KMS-11 (cell line): ENCODE measurements around the gene SLC35F3.

Experiments
- H2AFZ ChIP-seq: fragments of 200-600 bp; sonication (generic); 2 replicates; pipeline ENCODE4 v1.6.1; 2016; ENCODE audit warnings: antibody characterized with exemption, mixed run types, low read depth
- H3K27ac ChIP-seq: fragments of 200-600 bp; sonication (generic); 2 replicates; pipeline ENCODE4 v1.6.1; 2016; ENCODE audit warnings: mild to moderate bottlenecking, mixed run types
- H3K27me3 ChIP-seq: fragments of 200-600 bp; sonication (generic); 2 replicates; pipeline ENCODE4 v1.6.1; 2017; ENCODE audit warnings: mild to moderate bottlenecking, low read depth, mixed run types, moderate library complexity; ENCODE audit not compliant: insufficient read depth
- H3K36me3 ChIP-seq: fragments of 200-600 bp; sonication (generic); 2 replicates; pipeline ENCODE4 v1.6.1; 2017; ENCODE audit warnings: mild to moderate bottlenecking, mixed run types; ENCODE audit not compliant: insufficient read depth
- H3K4me1 ChIP-seq: fragments of 200-600 bp; sonication (generic); 2 replicates; pipeline ENCODE4 v1.6.1; 2016; ENCODE audit warnings: mild to moderate bottlenecking, low read depth, mixed run types; ENCODE audit not compliant: poor library complexity, severe bottlenecking
- H3K4me2 ChIP-seq: fragments of 200-600 bp; sonication (generic); 2 replicates; pipeline ENCODE4 v1.7.0; 2016; ENCODE audit warnings: mild to moderate bottlenecking, mixed run types
- H3K4me3 ChIP-seq: fragments of 200-600 bp; sonication (generic); IDR thresholded peaks from 2 replicates; pipeline ENCODE4 v1.6.1; 2017; ENCODE audit warnings: low read depth, low read length, mixed read lengths; ENCODE audit not compliant: insufficient read depth
- H3K79me2 ChIP-seq: fragments of 200-600 bp; sonication (generic); 2 replicates; pipeline ENCODE4 v1.6.1; 2016; ENCODE audit warnings: low read depth, mixed run types; ENCODE audit not compliant: insufficient read depth
- H3K9ac ChIP-seq: fragments of 200-600 bp; sonication (generic); 2 replicates; pipeline ENCODE4 v1.6.1; 2016; ENCODE audit warnings: mild to moderate bottlenecking, mixed run types
- H4K20me1 ChIP-seq: fragments of 200-600 bp; sonication (generic); 2 replicates; pipeline ENCODE4 v1.6.1; 2016; ENCODE audit warnings: mild to moderate bottlenecking, mixed run types; ENCODE audit not compliant: insufficient read depth
- TF ChIP-seq, protein P1 (sequence below): fragments of 200-600 bp; sonication (generic); conservative IDR thresholded peaks from 2 replicates; pipeline ENCODE4 v1.6.1; 2017; ENCODE audit warnings: low read depth, mild to moderate bottlenecking, antibody characterized with exemption, low read length, moderate library complexity, mixed read lengths

SLC35F3 gene

DNA sequence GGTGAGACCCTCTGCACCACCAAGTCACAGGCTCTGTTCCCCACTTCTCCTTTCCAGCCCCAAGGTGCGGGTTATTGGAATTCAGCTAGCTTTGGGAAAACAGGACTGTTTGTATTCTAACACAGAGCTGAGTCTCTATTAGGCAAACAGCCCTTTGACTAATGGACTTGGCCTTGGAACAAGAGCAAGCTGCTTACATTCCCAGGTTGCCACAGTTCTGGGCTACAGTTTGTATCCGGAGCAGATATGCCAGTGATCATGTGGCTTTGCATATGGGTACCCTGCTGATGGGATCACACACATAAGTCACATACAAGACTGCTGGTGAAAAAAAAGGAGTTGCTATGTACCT lies 358.3 kb downstream of the SLC35F3 start:
- no peaks in the 10 kb centered on the region for H3K79me2 ChIP-seq
- no peaks in the 10 kb centered on the region for H4K20me1 ChIP-seq
- H3K27me3 ChIP-seq: no peaks in the 10 kb centered on the region
- peaks cover 8% of the 10 kb centered on the region for H3K4me1 ChIP-seq
- H2AFZ ChIP-seq: no peak overlapping the region
- no peak overlapping the region for H3K4me3 ChIP-seq
- no peaks in the 10 kb centered on the region for H3K36me3 ChIP-seq
- TF ChIP-seq, protein P1, sequence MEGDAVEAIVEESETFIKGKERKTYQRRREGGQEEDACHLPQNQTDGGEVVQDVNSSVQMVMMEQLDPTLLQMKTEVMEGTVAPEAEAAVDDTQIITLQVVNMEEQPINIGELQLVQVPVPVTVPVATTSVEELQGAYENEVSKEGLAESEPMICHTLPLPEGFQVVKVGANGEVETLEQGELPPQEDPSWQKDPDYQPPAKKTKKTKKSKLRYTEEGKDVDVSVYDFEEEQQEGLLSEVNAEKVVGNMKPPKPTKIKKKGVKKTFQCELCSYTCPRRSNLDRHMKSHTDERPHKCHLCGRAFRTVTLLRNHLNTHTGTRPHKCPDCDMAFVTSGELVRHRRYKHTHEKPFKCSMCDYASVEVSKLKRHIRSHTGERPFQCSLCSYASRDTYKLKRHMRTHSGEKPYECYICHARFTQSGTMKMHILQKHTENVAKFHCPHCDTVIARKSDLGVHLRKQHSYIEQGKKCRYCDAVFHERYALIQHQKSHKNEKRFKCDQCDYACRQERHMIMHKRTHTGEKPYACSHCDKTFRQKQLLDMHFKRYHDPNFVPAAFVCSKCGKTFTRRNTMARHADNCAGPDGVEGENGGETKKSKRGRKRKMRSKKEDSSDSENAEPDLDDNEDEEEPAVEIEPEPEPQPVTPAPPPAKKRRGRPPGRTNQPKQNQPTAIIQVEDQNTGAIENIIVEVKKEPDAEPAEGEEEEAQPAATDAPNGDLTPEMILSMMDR: no peak
- no peak overlapping the region for H3K27ac ChIP-seq
- no peak overlapping the region for H3K9ac ChIP-seq
- H3K4me2 ChIP-seq: no peak overlapping the region

DNA sequence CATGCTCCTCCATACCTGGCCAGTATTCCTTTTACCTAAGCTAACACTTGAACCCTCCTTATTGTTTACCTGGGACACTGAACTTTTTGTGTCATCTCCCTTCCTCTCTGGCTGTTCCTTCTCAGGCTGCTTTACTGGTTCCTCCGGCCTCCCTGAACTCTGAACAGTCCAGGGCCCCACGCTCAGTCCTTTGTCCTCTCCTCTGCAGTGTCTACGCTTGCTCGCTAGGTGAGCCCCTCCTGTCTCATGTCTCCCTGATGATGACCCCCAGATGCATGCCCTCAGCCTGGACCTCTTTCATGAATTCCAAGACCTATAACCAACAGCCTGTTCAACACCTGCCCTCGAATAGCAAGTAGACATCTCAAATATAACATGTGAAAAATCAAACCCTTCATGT lies 360.4 kb downstream of the SLC35F3 start:
- no peak overlapping the region for H3K4me2 ChIP-seq
- H3K4me1 ChIP-seq: no peaks in the 10 kb centered on the region
- no peaks in the 10 kb centered on the region for H3K27me3 ChIP-seq
- TF ChIP-seq, protein P1: no peak
- no peak overlapping the region for H3K4me3 ChIP-seq
- H4K20me1 ChIP-seq: no peaks in the 10 kb centered on the region
- H2AFZ ChIP-seq: no peak overlapping the region
- H3K79me2 ChIP-seq: no peaks in the 10 kb centered on the region
- no peak overlapping the region for H3K9ac ChIP-seq
- H3K36me3 ChIP-seq: no peaks in the 10 kb centered on the region
- no peak overlapping the region for H3K27ac ChIP-seq

DNA sequence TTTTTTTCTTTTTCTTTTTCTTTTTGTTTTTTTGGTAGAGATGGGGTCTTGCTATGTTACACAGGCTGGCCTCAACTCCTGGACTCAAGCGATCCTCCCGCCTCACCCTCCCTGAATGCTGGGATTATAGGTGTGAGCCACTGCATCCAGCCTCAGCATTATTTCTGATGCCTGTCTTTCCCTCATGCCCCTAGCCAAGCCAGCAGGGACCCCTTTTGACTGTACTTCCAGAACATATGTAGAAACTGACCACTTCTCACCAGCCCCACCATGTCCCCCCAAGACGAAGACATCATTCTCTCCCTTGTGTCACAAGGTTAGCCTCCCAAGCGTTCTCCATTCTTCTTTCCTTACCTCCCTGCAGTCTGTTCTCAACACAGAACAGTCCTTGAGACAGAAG lies 360.8 kb downstream of the SLC35F3 start:
- Histone ChIP-seq H3K9ac (no peak overlapping the region), H4K20me1 (no peaks in the 10 kb centered on the region), H3K4me1 (no peaks in the 10 kb centered on the region), H3K27ac (no peak overlapping the region), H3K79me2 (no peaks in the 10 kb centered on the region), H3K4me3 (no peak overlapping the region), H3K27me3 (no peaks in the 10 kb centered on the region), H3K4me2 (no peak overlapping the region), H2AFZ (no peak overlapping the region), H3K36me3 (no peaks in the 10 kb centered on the region)
- TF ChIP-seq, protein P1: no peak

DNA sequence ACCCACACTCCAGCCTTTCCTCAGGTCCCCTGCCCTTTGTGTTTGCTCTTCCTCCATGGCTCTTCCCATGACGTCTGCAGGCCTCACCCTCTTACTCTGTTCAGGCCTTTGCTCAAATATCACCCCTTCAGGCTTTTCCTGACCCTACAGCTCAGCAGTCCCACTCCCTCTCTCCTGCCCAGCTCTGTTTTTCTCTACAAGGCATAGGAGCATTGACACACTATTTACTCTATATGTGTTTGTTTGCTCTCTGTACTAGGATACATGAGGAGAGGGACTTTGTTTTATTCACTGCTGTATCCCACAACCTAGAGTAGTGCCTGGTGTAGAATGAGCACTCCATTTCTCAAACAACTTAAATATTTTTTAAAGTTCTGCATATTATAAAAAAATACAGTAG lies 361.4 kb downstream of the SLC35F3 start:
- H3K79me2 ChIP-seq: no peaks in the 10 kb centered on the region
- H3K9ac ChIP-seq: no peak overlapping the region
- H3K4me3 ChIP-seq: no peak overlapping the region
- no peaks in the 10 kb centered on the region for H4K20me1 ChIP-seq
- no peak overlapping the region for H3K27ac ChIP-seq
- TF ChIP-seq, protein P1: no peak
- no peaks in the 10 kb centered on the region for H3K27me3 ChIP-seq
- peaks cover 5% of the 10 kb centered on the region for H3K4me1 ChIP-seq
- H3K4me2 ChIP-seq: no peak overlapping the region
- H2AFZ ChIP-seq: no peak overlapping the region
- H3K36me3 ChIP-seq: no peaks in the 10 kb centered on the region

DNA sequence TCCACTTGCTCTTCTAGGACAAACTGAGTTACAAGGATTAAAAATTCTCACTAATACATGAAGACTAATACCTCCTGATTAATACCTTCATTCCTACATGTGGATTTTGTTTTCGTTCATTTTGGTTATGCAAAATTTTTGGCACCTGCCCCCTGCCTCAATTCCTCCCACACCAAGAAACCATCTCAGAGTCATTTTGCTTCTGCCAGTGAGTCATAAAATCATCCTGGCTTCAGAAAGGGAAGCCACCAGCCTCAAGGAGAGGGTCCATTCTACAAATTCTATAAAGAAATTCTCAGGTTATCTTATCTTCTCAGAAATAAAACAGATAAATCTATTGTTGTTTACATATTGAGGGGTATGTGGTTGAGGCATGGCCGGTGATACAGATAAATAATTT lies 365.6 kb downstream of the SLC35F3 start:
- TF ChIP-seq, protein P1: no peak
- no peak overlapping the region for H2AFZ ChIP-seq
- no peaks in the 10 kb centered on the region for H3K27me3 ChIP-seq
- no peak overlapping the region for H3K9ac ChIP-seq
- peaks cover 19% of the 10 kb centered on the region for H3K4me1 ChIP-seq
- H3K79me2 ChIP-seq: no peaks in the 10 kb centered on the region
- no peak overlapping the region for H3K27ac ChIP-seq
- H3K36me3 ChIP-seq: no peaks in the 10 kb centered on the region
- no peaks in the 10 kb centered on the region for H4K20me1 ChIP-seq
- H3K4me2 ChIP-seq: no peak overlapping the region
- H3K4me3 ChIP-seq: no peak overlapping the region
